GM21367 (cell line): ENCODE measurements around the gene SYAP1.
"Not testable (repeated sequence)": the region's sequence is repeated elsewhere in the genome, so short reads cannot be mapped to it uniquely, and the experiment has no call there.

Experiments used
- ATAC-seq: cut with Tn5 transposase; IDR thresholded peaks from one replicate; pipeline ENCODE4 v1.9.1; 2021; ENCODE audit not compliant: unreplicated experiment

The SYAP1 gene

DNA sequence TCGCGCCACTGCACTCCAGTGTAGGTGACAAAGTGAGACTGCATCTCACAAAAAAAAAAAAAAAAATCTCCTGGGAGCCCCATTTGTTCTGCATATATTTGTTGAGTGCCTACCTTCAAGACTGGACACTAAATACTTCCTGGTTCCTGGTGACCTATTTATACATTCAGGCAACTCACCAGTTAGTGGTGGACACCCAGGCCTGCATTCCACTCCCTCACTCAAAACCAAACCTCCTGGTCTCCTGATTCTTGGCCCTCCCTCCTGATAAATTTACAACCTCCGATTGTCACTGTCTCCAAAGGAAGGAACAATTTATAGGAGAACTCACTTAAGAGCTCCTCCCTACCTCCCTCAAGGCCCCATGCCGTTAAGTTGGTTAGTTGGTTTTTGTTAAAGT is 3.1 kb downstream of the SYAP1 start:
- no peak for ATAC-seq

GRCh38 chrX:16725072-16725471 is 5.7 kb downstream of the SYAP1 start:
- no peak for ATAC-seq

DNA sequence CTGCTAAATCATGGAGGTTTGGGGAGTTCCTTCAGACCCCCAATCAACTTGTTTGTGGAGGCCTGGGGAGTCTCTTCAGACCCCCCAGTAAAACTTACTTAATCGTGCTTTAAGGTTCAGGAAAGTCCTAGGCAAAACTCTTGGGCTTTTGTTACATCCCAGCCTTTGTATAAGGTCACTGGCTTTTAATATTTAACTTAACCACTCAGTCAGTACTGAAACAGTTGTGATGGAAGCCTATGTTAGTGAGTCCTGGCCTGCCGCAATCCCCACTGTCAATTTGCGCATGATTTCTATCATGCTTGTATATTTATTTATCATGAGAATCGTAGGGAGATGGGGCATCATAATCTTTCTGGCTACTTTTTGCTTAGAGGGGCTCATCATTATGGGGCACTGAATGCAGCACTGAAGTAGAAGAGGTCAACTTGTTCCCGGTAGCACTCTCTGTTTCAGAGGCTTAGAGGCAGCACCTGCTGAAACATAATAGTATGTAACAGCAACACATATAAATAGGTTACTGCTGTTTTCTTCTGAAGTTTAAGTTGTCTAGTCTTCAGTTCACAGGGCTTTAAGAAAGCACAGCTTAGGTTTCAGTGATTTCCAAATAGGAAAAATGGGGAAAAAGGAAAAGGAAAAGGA is 7.1 kb downstream of the SYAP1 start:
- ATAC-seq, result not testable (repeated sequence)

DNA sequence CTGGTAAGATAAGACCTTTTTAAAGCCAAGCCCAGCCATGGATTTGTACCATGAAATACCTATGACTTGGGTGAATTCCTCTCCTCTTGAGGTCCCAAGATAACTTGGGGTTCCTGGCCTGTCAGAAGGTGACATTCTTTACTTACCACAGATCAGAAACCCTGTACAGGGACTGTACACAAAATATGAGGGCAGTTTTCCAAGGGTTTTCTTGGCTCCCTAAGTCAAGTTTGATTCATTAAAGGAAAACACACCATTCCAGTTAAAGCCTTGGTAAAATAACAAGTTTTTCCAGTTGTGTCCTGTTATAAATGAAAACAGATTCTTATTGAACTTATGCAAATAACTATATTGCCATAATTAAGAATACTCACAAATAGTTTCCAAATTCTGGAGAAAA is 8.2 kb downstream of the SYAP1 start:
- no peak for ATAC-seq

DNA sequence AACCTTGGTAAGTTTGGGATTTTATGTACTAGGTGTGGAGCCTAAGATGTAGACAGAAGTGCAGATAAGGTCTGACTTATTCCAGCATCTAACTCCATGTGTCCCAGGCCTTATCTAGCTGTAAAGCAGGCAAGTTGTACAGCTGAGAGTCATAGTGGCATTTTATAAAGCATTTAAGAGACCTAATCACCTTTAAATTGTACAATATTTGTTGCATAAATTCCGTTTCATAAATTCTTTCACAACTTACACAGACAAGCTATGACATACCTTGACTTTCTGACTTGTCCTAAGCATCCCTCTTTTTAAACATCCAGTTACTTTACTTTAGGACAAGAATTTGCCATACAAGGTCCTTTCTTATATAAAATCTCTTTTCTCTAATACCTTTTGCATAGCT is 11.0 kb downstream of the SYAP1 start:
- no peak for ATAC-seq

DNA sequence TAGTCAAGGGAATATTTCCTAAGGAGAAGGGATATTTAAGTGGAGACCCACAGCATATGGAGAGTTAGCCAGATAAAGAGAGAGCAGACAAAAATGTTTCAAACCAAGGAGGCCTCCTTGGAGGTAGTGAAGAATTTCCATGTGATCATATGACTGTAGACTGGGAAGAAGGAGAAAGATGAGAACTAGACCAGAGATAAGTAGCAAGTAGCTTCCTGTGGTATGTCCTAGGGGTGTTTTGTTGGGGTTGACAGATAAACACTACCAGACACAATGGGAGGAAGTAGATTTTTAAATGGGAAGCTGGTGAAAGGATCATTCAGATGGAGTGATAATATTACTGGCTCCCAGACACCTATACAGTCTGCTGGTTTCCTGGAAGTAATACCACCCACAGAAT is 13.6 kb downstream of the SYAP1 start:
- no peak for ATAC-seq

DNA sequence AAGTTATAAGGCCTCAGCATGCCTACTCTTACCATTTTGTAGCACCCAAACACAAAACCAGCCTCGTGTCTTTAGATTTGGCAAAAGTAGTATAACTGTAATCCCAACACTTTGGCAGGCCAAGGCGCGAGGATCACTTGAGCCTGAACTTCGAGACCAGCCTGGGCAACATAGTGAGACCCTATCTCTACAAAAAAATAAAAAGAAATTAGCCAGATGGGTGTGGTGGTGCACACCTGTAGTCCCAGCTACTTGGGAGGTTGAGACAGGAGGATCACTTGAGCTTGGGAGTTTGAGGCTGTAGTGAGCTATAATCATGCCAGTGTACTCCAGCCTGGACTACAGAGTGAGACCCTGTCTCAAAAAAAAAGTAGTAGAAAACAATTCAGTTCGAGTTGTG is 17.6 kb downstream of the SYAP1 start:
- no peak for ATAC-seq

DNA sequence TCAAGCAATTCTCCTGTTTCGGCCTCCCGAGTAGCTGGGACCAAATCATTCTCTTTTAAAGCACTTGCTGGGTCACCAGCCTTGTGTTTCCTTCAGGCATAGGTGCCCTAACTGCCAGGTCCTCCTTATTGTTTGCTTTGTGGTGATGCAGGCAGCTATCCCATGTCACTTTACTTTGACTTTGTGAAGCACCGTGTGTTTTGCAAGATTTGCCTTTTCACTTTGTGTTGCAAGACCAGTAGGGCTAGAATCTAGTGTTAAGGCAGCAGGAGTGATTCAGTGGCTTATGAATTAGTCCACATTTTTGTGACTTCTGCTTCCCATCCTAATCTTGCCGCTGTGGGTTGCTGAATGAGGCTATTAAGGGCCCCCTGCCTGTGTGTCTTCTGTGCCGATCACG is 20.2 kb downstream of the SYAP1 start:
- no peak for ATAC-seq

DNA sequence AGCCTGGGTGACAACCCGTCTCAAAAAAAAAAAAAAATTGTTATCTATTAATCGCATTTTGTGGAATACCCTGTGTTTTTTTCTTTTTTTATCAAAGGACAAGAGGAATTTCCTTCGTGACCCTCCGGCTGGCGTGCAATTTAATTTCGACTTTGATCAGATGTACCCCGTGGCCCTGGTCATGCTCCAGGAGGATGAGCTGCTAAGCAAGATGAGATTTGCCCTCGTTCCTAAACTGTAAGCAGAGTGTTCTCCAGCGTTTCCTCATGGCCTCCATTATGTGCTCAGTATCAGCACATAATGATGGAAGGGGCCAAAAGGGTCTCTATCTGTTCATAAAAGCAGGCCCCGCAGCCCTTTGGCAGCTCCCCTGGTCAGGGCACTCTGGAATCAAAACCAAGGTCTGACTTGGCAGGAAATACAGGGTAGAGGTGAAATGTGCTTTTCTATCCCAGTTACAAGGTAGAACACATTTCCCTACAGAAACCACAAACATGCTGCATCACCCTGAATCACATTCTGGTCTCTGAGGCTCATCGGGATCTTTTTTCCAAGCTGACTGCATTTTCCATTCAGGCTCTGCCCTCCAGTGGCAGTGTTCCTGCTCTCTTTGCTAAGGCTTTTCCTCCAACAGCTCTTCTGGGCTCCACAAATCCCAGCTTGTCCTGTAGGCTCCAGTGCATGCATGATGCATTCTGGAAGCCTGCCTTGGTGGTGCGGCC is 24.4 kb downstream of the SYAP1 start:
- no peak for ATAC-seq

DNA sequence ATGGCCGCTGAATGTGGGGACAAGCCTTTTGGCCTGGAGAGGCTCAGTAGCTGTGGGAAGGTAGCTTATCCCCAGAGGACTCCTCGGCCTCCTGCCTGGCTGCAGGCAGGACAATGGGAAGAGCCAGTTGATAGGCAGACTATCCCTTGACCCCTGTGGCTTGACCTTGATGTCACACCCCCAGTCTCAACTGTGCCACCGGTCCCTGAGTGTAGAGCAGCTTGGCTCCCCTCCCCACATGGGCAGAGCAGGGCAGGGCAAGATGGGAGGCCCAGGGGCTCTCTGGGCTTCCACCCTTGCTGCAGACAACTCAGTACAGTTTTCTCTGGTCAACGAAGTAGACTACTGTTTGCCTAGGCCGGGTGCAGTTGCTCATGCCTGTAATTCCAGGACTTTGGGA is 25.7 kb downstream of the SYAP1 start:
- ATAC-seq, result no peak

DNA sequence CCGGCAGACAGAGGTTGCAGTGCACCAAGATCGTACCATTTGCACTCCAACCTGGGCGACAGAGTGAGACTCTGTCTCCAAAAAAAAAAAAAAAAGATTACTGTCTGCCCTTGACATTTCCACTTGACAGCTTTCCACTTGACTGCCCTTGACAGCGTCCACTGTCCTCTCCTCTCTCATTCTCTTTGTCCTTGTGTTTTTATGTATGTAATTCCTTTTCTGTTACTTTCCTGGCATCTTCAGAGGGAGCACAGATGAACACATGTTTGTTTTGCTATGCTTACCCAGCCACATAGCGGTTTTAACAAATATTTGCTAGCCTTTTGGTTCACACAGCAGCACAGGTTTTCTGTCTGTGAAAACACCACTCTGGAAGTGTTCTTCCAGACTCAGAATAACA is 26.2 kb downstream of the SYAP1 start:
- no peak for ATAC-seq

GRCh38 chrX:16748425-16748824 is 29.0 kb downstream of the SYAP1 start:
- no peak for ATAC-seq

DNA sequence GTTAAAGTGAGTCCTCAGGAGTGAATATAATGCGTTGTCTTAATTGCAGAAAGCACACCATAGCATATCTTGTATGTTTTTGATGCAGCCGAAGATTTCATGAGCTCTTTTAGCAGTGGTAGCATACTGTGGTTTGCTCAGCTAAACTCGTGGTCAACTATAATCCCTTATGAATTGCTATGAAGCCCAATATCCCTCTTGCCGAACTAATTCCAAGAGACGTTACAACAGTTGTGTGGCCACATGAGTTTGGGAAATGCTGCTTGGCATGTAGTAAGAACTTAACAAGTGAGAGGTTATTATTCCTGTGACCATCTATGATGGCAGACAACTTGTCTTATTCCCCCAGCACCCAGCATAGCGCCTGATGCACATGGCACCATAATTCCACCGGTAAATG is 30.7 kb downstream of the SYAP1 start:
- ATAC-seq, result no peak

DNA sequence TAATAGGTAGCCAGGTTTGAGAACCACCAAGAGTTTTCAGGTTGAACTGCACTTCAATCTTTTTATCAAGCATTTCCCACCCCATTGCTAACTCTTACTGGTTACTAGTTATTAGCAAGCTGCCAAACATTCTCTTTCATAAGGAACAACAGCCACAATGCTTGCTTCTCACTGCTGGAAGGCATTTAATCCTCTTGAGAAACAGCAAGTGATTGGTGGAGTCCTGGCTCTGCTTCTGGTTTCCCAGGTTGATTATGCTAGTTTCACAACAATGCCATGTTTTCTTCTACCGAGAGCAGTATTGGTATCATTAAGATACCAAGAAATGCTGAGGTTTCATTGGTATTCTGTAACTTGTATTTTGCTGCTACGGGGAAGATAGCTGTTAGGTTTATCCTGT is 34.6 kb downstream of the SYAP1 start:
- no peak for ATAC-seq

DNA sequence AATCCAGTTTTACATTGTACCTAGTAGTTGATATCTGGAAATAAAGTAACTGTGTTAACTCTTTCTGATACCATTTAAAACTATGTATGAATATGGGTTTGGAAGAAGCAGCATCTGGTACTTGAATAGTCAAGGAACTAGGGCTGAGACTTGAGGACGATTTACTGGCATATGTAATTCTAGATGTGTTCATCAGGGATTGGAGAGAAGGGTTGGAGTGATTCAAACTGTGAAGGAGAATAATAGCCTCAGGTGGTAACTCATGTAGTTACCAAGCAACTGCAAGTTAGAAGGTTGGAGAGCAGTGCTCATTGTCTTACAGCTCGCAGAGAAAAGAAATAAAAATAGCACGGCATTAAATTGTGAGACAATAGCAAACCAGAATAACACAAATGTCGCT is 37.3 kb downstream of the SYAP1 start:
- no peak for ATAC-seq

GRCh38 chrX:16761500-16761899 is 42.1 kb downstream of the SYAP1 start:
- not testable (repeated sequence) for ATAC-seq

DNA sequence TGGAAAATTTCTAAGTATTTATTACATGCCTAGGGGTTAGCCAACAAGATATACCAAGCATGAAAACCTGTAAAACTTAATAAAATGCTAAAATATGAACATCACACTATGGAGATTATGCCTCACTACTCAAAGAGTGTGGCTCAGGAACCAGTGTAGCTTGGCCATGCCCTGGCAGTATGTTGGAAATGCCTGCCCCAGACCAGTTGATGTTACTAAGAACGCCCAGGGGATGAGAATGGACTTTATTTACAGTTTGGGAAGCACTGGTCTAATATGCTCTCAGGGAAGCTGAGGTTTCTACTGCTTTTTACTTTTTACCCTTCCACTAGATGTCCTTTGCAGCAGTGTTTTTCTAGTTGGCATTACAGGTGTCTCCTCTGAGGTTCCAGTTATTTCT is 43.2 kb downstream of the SYAP1 start:
- no peak for ATAC-seq

GRCh38 chrX:16765594-16765993 is 46.2 kb downstream of the SYAP1 start:
- ATAC-seq, result no peak

DNA sequence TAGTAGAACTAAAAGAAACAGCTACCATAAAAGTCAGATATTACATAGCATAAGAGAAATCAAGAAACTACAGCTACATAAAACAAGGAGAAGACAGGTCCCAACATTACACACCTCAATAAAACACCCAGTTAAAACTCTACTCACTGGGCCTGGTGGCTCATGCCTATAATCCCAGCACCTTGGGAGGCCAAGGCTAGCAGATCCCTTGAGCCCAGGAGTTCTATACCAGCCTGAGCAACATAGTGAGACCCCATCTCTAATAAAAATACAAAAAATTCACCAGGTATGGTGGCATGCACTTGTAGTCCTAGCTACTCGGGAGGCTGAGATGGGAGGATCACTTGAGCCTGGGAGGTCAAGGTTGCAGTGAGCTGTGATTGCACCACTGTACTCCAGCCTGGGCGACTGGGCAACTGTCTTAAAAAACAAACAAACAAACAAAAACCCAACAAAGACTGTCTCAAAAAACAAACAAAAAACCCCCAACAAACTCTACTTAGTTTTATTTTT is 51.6 kb downstream of the SYAP1 start:
- no peak for ATAC-seq

DNA sequence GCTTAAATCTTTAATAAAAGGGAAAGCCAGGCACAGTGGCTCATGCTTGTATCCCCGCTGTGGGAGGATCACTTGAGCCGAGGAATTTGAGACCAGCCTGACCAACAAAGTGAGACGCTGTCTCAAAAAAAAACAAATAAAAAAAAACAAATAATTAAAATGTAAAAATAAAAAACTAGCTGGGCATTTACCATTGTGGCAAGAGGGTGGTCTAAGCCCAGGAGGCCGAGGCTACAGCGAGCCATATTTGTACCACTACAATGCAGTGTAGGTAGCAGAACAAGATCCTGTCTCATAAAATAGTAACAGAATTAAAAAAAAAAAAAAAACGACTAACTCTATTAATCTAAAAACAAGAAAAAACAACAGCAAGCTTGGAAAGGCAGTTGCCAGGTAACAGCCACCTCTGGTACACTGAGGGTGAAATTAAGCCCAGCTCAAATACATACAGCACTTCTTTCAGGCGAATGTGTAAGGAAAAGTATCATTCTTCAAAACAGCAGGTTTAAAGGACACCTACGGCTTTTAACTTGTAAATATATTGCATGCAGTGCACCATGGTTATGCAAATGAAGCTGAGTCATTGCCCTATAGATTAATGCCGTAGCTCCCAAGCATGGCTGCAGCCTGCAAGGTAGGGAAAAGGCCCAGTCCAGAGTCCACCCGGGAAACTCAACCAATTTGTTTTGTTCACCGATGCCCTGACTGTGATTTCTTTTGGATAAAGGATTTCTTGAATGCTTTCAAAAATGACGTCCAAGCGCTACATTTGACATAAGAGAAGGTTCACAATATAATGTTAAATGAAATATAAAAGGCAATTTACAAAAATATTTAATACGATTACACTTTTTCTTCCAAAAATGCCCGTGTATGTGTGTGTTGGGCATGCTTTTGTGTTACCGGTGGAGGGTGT is 52.3 kb downstream of the SYAP1 start:
- no peak for ATAC-seq

- ATAC-seq, result no peak
These were observed 53.0 kb downstream of the SYAP1 start for GRCh38 chrX:16772460-16772859.

DNA sequence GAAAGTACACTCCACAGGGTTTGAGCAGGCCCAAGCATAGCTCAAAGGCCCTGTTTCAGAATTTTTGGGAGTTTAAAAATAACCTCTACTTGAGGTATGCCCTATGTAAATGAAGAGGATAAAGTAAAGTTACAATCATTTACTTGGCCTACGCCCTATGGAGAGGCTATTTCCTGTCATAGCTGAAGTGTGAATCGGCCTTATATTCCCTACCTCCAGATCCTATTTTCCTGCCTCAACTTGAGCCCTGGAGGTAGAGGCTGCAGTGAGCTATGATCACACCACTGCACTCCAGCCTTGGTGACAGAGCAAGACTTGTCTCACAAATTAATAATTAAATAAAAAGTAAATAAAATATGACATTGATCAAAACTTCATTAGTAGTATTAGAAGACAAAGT is 55.3 kb downstream of the SYAP1 start:
- ATAC-seq, result no peak
